HEK293 (cell line): ENCODE results near the gene ACSL5.

Source experiments
- AEBP2 ChIP-seq: fragments of 450-650 bp; formaldehyde crosslinking; IDR thresholded peaks from 2 replicates; pipeline ENCODE4 v1.5.1; 2016; ENCODE audit warnings: missing biosample characterization, missing genetic modification characterization, borderline replicate concordance
- KLF9 ChIP-seq: fragments of 450-650 bp; formaldehyde crosslinking; IDR thresholded peaks from 2 replicates; pipeline ENCODE4 v1.5.1; 2016; ENCODE audit warnings: missing biosample characterization, missing genetic modification characterization, low read depth
- MZF1 ChIP-seq: fragments of 450-650 bp; formaldehyde crosslinking; IDR thresholded peaks from 2 replicates; pipeline ENCODE4 v1.5.1; 2017; ENCODE audit warnings: missing biosample characterization, missing genetic modification characterization, borderline replicate concordance
- PRDM2 ChIP-seq: fragments of 450-650 bp; formaldehyde crosslinking; IDR thresholded peaks from 2 replicates; pipeline ENCODE4 v1.5.1; 2016; ENCODE audit warnings: missing biosample characterization, missing genetic modification characterization, borderline replicate concordance
- PRDM6 ChIP-seq: fragments of 450-650 bp; formaldehyde crosslinking; IDR thresholded peaks from 2 replicates; pipeline ENCODE4 v1.5.1; 2017; ENCODE audit warnings: missing biosample characterization, missing genetic modification characterization
- SETDB1 ChIP-seq: IDR thresholded peaks from one replicate; pipeline ENCODE4 v1.6.1; 2017; ENCODE audit warnings: mild to moderate bottlenecking, low read length, moderate library complexity, mixed read lengths; ENCODE audit not compliant: insufficient read length
- TSHZ1 ChIP-seq: fragments of 450-650 bp; formaldehyde crosslinking; IDR thresholded peaks from 2 replicates; pipeline ENCODE4 v1.5.1; 2016; ENCODE audit warnings: missing biosample characterization, missing genetic modification characterization, borderline replicate concordance
- YY2 ChIP-seq: fragments of 450-650 bp; formaldehyde crosslinking; IDR thresholded peaks from 2 replicates; pipeline ENCODE4 v1.5.1; 2016; ENCODE audit warnings: missing biosample characterization, missing genetic modification characterization
- ZBTB20 ChIP-seq: fragments of 450-650 bp; formaldehyde crosslinking; IDR thresholded peaks from 2 replicates; pipeline ENCODE4 v1.5.1; 2016; ENCODE audit warnings: missing biosample characterization, missing genetic modification characterization
- ZEB2 ChIP-seq: fragments of 450-650 bp; formaldehyde crosslinking; IDR thresholded peaks from 2 replicates; pipeline ENCODE4 v1.5.1; 2016; ENCODE audit warnings: missing biosample characterization, missing genetic modification characterization
- ZFP41 ChIP-seq: fragments of 450-650 bp; formaldehyde crosslinking; IDR thresholded peaks from 2 replicates; pipeline ENCODE4 v1.5.1; 2016; ENCODE audit warnings: missing biosample characterization, missing genetic modification characterization, borderline replicate concordance
- ZNF211 ChIP-seq: fragments of 450-650 bp; formaldehyde crosslinking; IDR thresholded peaks from 2 replicates; pipeline ENCODE4 v1.5.1; 2016; ENCODE audit warnings: low read depth, missing biosample characterization, missing genetic modification characterization
- ZNF239 ChIP-seq: fragments of 450-650 bp; formaldehyde crosslinking; IDR thresholded peaks from 2 replicates; pipeline ENCODE4 v1.5.1; 2016; ENCODE audit warnings: missing biosample characterization, missing genetic modification characterization
- ZNF292 ChIP-seq: fragments of 450-650 bp; formaldehyde crosslinking; IDR thresholded peaks from 2 replicates; pipeline ENCODE4 v1.5.1; 2016; ENCODE audit warnings: low read depth, missing biosample characterization, missing genetic modification characterization, borderline replicate concordance
- ZNF335 ChIP-seq: fragments of 450-650 bp; formaldehyde crosslinking; conservative IDR thresholded peaks from 2 replicates; pipeline ENCODE4 v1.5.1; 2016; ENCODE audit warnings: missing biosample characterization, missing genetic modification characterization
- ZNF366 ChIP-seq: fragments of 450-650 bp; formaldehyde crosslinking; conservative IDR thresholded peaks from 2 replicates; pipeline ENCODE4 v1.5.1; 2016; ENCODE audit warnings: missing biosample characterization, missing genetic modification characterization
- ZNF560 ChIP-seq: fragments of 450-650 bp; formaldehyde crosslinking; IDR thresholded peaks from 2 replicates; pipeline ENCODE4 v1.5.1; 2017; ENCODE audit warnings: missing biosample characterization, missing genetic modification characterization, borderline replicate concordance
- ZNF670 ChIP-seq: fragments of 450-650 bp; formaldehyde crosslinking; IDR thresholded peaks from 2 replicates; pipeline ENCODE4 v1.5.1; 2016; ENCODE audit warnings: missing biosample characterization, missing genetic modification characterization, low read depth
- ZNF701 ChIP-seq: fragments of 450-650 bp; formaldehyde crosslinking; IDR thresholded peaks from 2 replicates; pipeline ENCODE4 v1.5.1; 2016; ENCODE audit warnings: missing biosample characterization, missing genetic modification characterization
- ZNF707 ChIP-seq: fragments of 450-650 bp; formaldehyde crosslinking; IDR thresholded peaks from 2 replicates; pipeline ENCODE4 v1.5.1; 2016; ENCODE audit warnings: missing biosample characterization, missing genetic modification characterization
- TF ChIP-seq, protein P1 (sequence below): fragments of 450-650 bp; formaldehyde crosslinking; IDR thresholded peaks from 2 replicates; pipeline ENCODE4 v1.5.1; 2016; ENCODE audit warnings: missing biosample characterization, missing genetic modification characterization
- TF ChIP-seq, protein P2 (sequence below): fragments of 450-650 bp; formaldehyde crosslinking; optimal IDR thresholded peaks from 2 replicates; pipeline ENCODE3; 2016; ENCODE audit warnings: missing biosample characterization, mild to moderate bottlenecking, missing genetic modification characterization

The ACSL5 gene

DNA sequence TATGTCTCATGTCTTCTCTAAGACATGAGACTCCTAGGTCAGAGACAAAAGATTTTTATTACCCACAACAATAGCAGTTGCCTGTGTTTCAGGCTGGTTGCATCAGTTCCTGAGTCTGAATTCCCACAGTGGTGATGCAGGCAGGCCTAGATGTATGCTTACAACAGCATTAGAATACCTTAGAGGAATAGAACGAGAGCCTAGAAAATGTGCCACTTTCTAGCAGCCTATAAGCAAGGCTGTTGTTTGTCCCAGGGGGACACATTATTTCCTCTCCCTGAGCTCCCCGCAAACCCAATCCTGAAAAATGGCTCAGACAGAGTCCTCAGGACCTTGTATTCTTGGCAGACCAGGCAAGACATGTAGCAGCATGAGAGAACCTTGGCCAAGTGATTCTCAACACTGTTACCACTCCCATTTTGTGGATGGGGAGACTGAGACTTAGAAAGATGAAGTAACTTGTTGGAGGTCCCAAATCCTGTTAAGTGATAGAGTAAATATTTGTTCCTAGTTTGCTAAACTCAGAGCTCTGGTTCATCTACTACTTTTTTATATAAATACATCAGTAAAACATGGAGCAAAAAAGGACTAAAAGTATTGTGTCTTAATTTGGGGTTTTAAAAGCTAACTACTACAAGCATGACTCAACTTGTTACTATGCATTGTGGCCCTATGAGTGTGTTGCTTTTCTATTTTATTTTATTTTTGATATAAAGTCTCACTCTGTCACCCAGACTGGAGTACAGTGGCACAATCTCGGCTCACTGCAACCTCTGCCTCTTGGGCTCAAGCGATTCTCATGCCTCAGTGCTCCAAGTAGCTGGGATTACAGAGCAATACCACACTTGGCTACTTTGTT lies 87.3 kb downstream of the ACSL5 start (continued):
- TF ChIP-seq PRDM2 (no peak), TSHZ1 (tag by site-specific recombination) (no peak), YY2 (tag by site-specific recombination) (no peak), PRDM6 (tag by site-specific recombination) (no peak), ZNF707 (tag by site-specific recombination) (no peak), ZNF670 (no peak), ZEB2 (tag by site-specific recombination) (no peak), SETDB1 (peak; percentile 69), ZNF335 (no peak), ZBTB20 (tag by site-specific recombination) (no peak), MZF1 (tag by site-specific recombination) (no peak), ZNF366 (tag by site-specific recombination) (peak; percentile 39; the same call in 1 of the 2 replicates), ZFP41 (tag by site-specific recombination) (no peak), ZNF560 (tag by site-specific recombination) (no peak), ZNF211 (tag by site-specific recombination) (no peak), ZNF701 (tag by site-specific recombination) (no peak), AEBP2 (tag by site-specific recombination) (no peak), ZNF239 (tag by site-specific recombination) (no peak), KLF9 (no peak), ZNF292 (tag by site-specific recombination) (no peak)
- TF ChIP-seq, protein P1, sequence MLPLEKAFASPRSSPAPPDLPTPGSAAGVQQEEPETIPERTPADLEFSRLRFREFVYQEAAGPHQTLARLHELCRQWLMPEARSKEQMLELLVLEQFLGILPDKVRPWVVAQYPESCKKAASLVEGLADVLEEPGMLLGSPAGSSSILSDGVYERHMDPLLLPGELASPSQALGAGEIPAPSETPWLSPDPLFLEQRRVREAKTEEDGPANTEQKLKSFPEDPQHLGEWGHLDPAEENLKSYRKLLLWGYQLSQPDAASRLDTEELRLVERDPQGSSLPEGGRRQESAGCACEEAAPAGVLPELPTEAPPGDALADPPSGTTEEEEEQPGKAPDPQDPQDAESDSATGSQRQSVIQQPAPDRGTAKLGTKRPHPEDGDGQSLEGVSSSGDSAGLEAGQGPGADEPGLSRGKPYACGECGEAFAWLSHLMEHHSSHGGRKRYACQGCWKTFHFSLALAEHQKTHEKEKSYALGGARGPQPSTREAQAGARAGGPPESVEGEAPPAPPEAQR (tag by site-specific recombination): no peak
- TF ChIP-seq, protein P2, sequence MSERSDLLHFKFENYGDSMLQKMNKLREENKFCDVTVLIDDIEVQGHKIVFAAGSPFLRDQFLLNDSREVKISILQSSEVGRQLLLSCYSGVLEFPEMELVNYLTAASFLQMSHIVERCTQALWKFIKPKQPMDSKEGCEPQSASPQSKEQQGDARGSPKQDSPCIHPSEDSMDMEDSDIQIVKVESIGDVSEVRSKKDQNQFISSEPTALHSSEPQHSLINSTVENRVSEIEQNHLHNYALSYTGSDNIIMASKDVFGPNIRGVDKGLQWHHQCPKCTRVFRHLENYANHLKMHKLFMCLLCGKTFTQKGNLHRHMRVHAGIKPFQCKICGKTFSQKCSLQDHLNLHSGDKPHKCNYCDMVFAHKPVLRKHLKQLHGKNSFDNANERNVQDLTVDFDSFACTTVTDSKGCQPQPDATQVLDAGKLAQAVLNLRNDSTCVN: no peak
